Measurements from ENCODE around the gene SELENON.

Gene SELENON

GRCh38 chr1:25793585-25794170 lies 6.3 kb upstream of the SELENON start:
- peaks cover 7% of the 10 kb centered on the region for H3K36me3 Mint-ChIP-seq
- DNase-seq = no peak
- H3K9me3 Mint-ChIP-seq = no peaks in the 10 kb centered on the region
- H3K27ac Mint-ChIP-seq = no peak overlapping the region
- H3K4me3 Mint-ChIP-seq = no peak overlapping the region
- CTCF ChIA-PET = interaction anchor here (0.6 to 8.8 kb wide), 3 partner anchors 22 to 753 kb away, joined by 3 to 84 read pairs (median 3); no protein-coding TSS in a partner anchor
- peaks cover 8% of the 10 kb centered on the region for H3K27me3 Mint-ChIP-seq
- H3K4me1 Mint-ChIP-seq = peaks cover 43% of the 10 kb centered on the region

- no peak overlapping the region for H3K4me3 Mint-ChIP-seq
- peaks cover 44% of the 10 kb centered on the region for H3K4me1 Mint-ChIP-seq
- H3K36me3 Mint-ChIP-seq = peaks cover 7% of the 10 kb centered on the region
- H3K27me3 Mint-ChIP-seq = peaks cover 8% of the 10 kb centered on the region
- CTCF ChIA-PET = interaction anchor here (0.6 to 8.8 kb wide), 3 partner anchors 175 to 721 kb away, joined by 3 to 84 read pairs (median 32); no protein-coding TSS in a partner anchor
- H3K9me3 Mint-ChIP-seq = no peaks in the 10 kb centered on the region
- no peak for DNase-seq
- no peak overlapping the region for H3K27ac Mint-ChIP-seq
Measured at GRCh38 chr1:25794325-25794724, 5.7 kb upstream of the SELENON start.

GRCh38 chr1:25795211-25795610 lies 4.8 kb upstream of the SELENON start:
- Mint-ChIP-seq H3K9me3 (no peaks in the 10 kb centered on the region), H3K4me1 (peaks cover 49% of the 10 kb centered on the region), H3K27ac (peak overlapping the region; percentile 5), H3K27me3 (peaks cover 8% of the 10 kb centered on the region), H3K36me3 (peaks cover 4% of the 10 kb centered on the region), H3K4me3 (no peak overlapping the region)
- no peak for DNase-seq
- CTCF ChIA-PET = interaction anchor here (1.1 to 8.8 kb wide), 4 partner anchors 15 to 185 kb away, joined by 3 to 84 read pairs (median 19); no protein-coding TSS in a partner anchor

GRCh38 chr1:25795946-25796810 lies 3.8 kb upstream of the SELENON start:
- peak overlapping the region; percentile 55 for H3K4me3 Mint-ChIP-seq
- H3K9me3 Mint-ChIP-seq = no peaks in the 10 kb centered on the region
- peaks cover 15% of the 10 kb centered on the region for H3K27me3 Mint-ChIP-seq
- peak overlapping the region; percentile 46 for H3K27ac Mint-ChIP-seq
- H3K36me3 Mint-ChIP-seq = peaks cover 2% of the 10 kb centered on the region
- CTCF ChIA-PET = interaction anchor here (0.9 to 8.8 kb wide), 9 partner anchors 16 to 224 kb away, joined by 3 to 84 read pairs (median 4); no protein-coding TSS in a partner anchor
- DNase-seq = peak; percentile 41
- H3K4me1 Mint-ChIP-seq = peaks cover 57% of the 10 kb centered on the region

GRCh38 chr1:25796811-25797458 lies 3.1 kb upstream of the SELENON start:
- CTCF ChIA-PET = interaction anchor here (0.7 to 8.8 kb wide), 12 partner anchors 9 to 248 kb away, joined by 3 to 84 read pairs (median 4); no protein-coding TSS in a partner anchor

GRCh38 chr1:25797939-25798338 lies 2.1 kb upstream of the SELENON start:
- H3K27me3 Mint-ChIP-seq = peaks cover 18% of the 10 kb centered on the region
- H3K4me1 Mint-ChIP-seq = peaks cover 70% of the 10 kb centered on the region
- H3K36me3 Mint-ChIP-seq = no peaks in the 10 kb centered on the region
- CTCF ChIA-PET = interaction anchor here (0.8 to 8.8 kb wide), 11 partner anchors 10 to 294 kb away, joined by 3 to 84 read pairs (median 4); no protein-coding TSS in a partner anchor
- no peak overlapping the region for H3K27ac Mint-ChIP-seq
- no peak overlapping the region for H3K4me3 Mint-ChIP-seq
- peak; percentile 57 for DNase-seq
- no peaks in the 10 kb centered on the region for H3K9me3 Mint-ChIP-seq

More at GRCh38 chr1:25796811-25797458, 3.1 kb upstream of the SELENON start:
- Mint-ChIP-seq H3K9me3 (no peaks in the 10 kb centered on the region), H3K4me3 (peak overlapping the region; percentile 55), H3K36me3 (no peaks in the 10 kb centered on the region), H3K4me1 (peaks cover 61% of the 10 kb centered on the region), H3K27me3 (peaks cover 17% of the 10 kb centered on the region), H3K27ac (peak overlapping the region; percentile 46)
- peak; percentile 92 for DNase-seq

- Mint-ChIP-seq H3K27me3 (peaks cover 18% of the 10 kb centered on the region), H3K9me3 (no peaks in the 10 kb centered on the region), H3K4me3 (peak overlapping the region; percentile 66), H3K4me1 (peaks cover 71% of the 10 kb centered on the region), H3K36me3 (no peaks in the 10 kb centered on the region), H3K27ac (no peak overlapping the region)
- CTCF ChIA-PET = interaction anchor here (0.8 to 8.8 kb wide), 9 partner anchors 9 to 295 kb away, joined by 3 to 84 read pairs (median 4); no protein-coding TSS in a partner anchor
- DNase-seq = no peak
Measured at GRCh38 chr1:25798666-25799351, 1.2 kb upstream of the SELENON start.

GRCh38 chr1:25799352-25799934 lies 550 bp upstream of the SELENON start:
- Mint-ChIP-seq H3K4me1 (peaks cover 74% of the 10 kb centered on the region), H3K27ac (no peak overlapping the region), H3K36me3 (no peaks in the 10 kb centered on the region)

GRCh38 chr1:25800703-25801377 lies 847 bp downstream of the SELENON start:
- peaks cover 21% of the 10 kb centered on the region for H3K27me3 Mint-ChIP-seq
- no peak overlapping the region for H3K27ac Mint-ChIP-seq
- peaks cover 64% of the 10 kb centered on the region for H3K4me1 Mint-ChIP-seq
- DNase-seq = no peak
- H3K36me3 Mint-ChIP-seq = no peaks in the 10 kb centered on the region
- H3K4me3 Mint-ChIP-seq = peak overlapping the region; percentile 78
- no peaks in the 10 kb centered on the region for H3K9me3 Mint-ChIP-seq
- CTCF ChIA-PET = interaction anchor here (0.7 to 1.4 kb wide), 5 partner anchors 190 to 297 kb away, joined by 3 to 4 read pairs (median 3); no protein-coding TSS in a partner anchor

More at GRCh38 chr1:25799352-25799934, 550 bp upstream of the SELENON start:
- no peak for DNase-seq
- Mint-ChIP-seq H3K9me3 (no peaks in the 10 kb centered on the region), H3K4me3 (peak overlapping the region; percentile 66), H3K27me3 (peaks cover 18% of the 10 kb centered on the region)
- CTCF ChIA-PET = interaction anchor here (1.1 to 8.8 kb wide), 4 partner anchors 25 to 190 kb away, joined by 4 to 84 read pairs (median 18); no protein-coding TSS in a partner anchor

GRCh38 chr1:25802915-25803314 lies 2.9 kb downstream of the SELENON start:
- peaks cover 43% of the 10 kb centered on the region for H3K4me1 Mint-ChIP-seq
- H3K27ac Mint-ChIP-seq = no peak overlapping the region
- H3K36me3 Mint-ChIP-seq = no peaks in the 10 kb centered on the region
- H3K9me3 Mint-ChIP-seq = no peaks in the 10 kb centered on the region
- CTCF ChIA-PET = interaction anchor here (0.6 to 2.6 kb wide), 4 partner anchors 191 to 282 kb away, joined by 3 to 11 read pairs (median 7); no protein-coding TSS in a partner anchor
- peaks cover 19% of the 10 kb centered on the region for H3K27me3 Mint-ChIP-seq
- no peak overlapping the region for H3K4me3 Mint-ChIP-seq
- DNase-seq = peak; percentile 40

GRCh38 chr1:25803368-25803767 lies 3.4 kb downstream of the SELENON start:
- Mint-ChIP-seq H3K4me3 (no peak overlapping the region), H3K27me3 (peaks cover 19% of the 10 kb centered on the region), H3K27ac (no peak overlapping the region), H3K36me3 (no peaks in the 10 kb centered on the region), H3K4me1 (peaks cover 39% of the 10 kb centered on the region), H3K9me3 (no peaks in the 10 kb centered on the region)
- CTCF ChIA-PET = interaction anchor here (1.1 to 2.6 kb wide), 2 partner anchors 195 to 283 kb away, joined by 5 to 11 read pairs; no protein-coding TSS in a partner anchor
- no peak for DNase-seq

- Mint-ChIP-seq H3K4me3 (no peak overlapping the region), H3K27me3 (peaks cover 19% of the 10 kb centered on the region), H3K36me3 (no peaks in the 10 kb centered on the region), H3K9me3 (no peaks in the 10 kb centered on the region), H3K4me1 (peaks cover 34% of the 10 kb centered on the region), H3K27ac (no peak overlapping the region)
- CTCF ChIA-PET = no interaction called here
- DNase-seq = no peak
Measured at GRCh38 chr1:25804244-25804963, 4.4 kb downstream of the SELENON start.
